GM12874 (cell line): ENCODE data around the gene AGMO.

ENCODE experiments used
- TF ChIP-seq, protein P1 (sequence below): IDR thresholded peaks from 2 replicates; pipeline ENCODE4 v1.5.1; 2011; ENCODE audit warnings: low read depth, mild to moderate bottlenecking, control low read depth, low read length, moderate library complexity; ENCODE audit not compliant: insufficient read depth

The AGMO gene

DNA sequence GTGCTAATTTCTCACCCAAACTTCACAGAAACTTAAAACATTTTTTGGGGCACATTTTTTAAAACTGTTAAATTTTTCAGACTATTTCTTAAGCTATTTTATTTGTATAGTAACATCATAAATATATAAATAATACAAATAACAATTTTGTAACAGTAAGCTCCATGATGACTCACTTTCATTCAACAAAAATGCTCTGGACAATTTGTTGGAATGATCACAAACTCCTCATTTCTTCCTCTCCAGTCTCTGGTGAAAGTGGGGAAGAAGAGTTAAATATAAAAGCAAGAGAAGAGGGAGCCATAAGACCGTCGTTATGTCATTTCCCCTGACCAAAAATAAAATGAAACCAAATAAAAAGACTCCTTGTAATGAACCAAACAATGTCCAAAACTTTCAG is 162.4 kb downstream of the AGMO start:
- TF ChIP-seq, protein P1, sequence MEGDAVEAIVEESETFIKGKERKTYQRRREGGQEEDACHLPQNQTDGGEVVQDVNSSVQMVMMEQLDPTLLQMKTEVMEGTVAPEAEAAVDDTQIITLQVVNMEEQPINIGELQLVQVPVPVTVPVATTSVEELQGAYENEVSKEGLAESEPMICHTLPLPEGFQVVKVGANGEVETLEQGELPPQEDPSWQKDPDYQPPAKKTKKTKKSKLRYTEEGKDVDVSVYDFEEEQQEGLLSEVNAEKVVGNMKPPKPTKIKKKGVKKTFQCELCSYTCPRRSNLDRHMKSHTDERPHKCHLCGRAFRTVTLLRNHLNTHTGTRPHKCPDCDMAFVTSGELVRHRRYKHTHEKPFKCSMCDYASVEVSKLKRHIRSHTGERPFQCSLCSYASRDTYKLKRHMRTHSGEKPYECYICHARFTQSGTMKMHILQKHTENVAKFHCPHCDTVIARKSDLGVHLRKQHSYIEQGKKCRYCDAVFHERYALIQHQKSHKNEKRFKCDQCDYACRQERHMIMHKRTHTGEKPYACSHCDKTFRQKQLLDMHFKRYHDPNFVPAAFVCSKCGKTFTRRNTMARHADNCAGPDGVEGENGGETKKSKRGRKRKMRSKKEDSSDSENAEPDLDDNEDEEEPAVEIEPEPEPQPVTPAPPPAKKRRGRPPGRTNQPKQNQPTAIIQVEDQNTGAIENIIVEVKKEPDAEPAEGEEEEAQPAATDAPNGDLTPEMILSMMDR = no peak

DNA sequence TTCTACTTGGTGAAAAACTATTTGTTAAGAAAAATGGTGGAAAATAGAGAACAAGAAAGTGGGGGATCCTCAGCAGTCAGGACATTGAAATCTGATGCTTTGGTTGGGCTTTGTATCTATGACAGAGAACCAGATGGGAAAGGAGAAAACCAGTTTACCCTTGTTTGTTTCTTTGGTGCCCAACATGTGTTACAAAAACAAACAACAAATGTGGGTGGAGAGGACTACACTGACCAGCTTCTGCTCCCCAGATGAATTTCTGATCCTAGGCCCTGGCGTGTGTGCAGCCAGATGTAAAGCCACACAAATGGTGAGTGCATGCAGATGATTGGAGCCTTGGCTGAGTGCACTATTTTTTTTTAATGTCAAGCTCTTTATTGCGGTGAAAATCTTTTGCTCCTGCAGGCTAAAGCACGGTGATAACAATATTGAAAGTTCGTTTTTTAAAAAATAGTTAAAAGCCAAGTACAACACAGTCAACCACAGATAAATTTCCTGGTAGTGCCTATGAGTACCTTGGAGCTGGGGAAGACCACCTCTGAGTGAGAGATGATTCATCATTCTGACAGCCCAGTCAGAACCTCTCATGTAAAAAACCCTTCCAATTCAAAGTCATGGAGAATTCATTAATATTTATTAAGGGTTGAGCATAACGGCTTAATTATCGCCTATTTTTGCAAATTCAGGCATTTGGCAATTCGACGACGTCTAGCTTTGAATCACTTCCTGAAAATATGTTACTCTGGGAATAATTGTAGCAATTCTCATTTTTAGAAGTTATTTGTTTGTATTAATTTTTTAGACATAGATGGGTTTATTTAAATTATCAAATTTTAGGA is 163.7 kb downstream of the AGMO start:
- TF ChIP-seq, protein P1 = no peak

DNA sequence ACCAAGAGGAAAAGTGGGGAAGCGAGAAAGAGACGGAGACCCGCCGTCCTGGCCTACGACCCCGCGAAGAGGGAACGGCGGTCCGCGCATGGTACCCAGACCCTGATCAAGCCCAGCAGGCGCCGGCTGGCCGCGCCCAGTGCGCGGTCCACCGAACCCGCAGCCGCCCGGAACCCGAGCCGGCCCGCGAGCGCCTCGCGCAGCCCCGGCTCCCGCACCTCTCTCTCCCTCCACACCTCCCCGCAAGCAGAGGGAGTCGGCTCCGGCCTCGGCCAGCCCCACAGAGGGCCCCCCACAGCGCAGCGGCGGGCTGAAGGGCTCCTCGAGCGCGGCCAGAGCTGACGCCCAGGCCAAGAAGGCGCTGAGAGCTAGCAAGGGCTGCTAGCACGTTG is 164.7 kb downstream of the AGMO start:
- TF ChIP-seq, protein P1 = no peak

DNA sequence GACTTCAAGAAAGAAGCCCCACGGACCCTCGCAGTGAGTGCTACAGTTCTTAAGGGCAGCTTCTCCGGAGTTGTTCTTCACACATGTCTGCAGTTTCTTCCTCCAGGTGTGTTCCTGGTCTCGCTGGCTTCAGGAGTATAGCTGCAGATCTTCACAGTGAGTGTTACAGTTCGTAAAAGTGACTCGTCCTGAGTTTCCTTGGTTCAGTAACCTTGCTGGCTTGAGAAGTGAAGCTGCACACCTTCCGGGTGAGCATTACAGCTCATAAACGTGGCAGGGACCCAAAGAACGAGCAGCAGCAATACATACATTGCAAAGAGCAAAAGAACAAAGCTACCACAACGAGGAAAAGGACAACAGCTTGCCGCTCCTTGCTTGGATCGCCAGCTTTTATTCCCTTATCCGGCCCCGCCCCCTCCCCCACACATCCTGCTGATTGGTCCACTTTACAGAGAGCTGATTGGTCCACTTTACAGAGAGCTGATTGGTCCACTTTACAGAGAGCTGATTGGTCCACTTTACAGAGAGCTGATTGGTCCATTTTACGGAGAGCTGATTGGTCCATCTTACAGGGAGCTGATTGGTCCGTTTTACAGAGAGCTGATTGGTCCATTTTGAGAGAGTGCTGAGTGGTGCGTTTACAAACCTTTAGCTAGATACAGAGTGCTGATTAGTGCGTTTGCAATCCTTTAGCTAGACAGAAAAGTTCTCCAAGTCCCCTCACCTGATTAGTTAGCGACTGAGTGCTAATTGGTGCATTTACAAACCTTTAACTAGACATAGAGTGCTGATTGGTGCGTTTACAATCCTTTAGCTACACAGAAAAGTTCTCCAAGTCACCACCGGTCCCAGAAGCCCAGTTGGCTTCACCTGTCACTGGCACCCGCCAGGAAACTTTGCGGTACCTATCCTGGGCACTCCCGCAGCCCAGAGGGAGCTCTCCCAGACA is 165.3 kb downstream of the AGMO start:
- TF ChIP-seq, protein P1 = no peak

DNA sequence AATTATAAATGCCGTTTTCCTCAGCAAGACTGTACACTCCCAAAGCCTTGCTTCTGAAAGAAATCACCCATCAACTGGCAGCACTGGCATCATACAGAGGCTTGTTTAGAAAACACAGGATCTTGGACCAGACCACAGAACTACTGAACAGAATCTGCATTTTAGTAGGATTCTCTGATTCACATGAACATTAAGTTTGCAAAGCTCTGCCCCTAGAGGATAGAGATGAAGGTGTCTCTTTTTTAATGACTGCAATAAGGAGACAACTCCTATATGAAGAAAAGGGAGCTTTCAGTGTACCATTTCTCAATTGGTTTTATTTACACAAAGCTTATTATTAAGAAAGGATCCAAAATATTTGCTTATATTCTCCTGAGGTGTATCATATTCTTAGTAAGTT is 172.7 kb downstream of the AGMO start:
- TF ChIP-seq, protein P1 = no peak

DNA sequence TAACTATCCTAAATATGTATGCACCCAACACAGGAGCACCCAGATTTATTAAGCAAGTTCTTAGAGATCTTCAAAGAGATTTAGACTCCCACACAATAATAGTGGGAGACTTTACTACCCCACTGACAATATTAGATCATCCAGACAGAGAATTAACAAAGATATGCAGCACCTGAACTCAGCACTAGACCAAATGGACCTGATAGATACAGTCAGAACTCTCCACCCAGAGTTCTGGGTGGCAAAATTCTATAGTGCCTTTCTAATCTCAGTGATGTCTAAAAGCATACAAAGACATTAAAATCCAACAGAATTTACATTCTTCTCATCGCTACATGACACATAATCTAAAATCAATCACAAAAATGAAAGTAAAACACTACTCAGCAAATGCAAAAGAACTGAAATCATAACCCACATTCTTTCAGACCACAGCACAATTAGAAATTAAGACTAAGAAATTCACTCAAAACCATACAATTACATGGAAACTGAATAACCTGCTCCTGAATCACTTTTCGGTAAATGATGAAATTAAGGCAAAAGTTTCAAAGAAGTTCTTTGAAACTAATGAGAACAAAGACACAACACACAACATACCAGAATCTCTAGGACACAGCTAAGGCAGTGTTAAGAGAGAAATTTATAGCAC is 183.2 kb downstream of the AGMO start:
- TF ChIP-seq, protein P1 = no peak

DNA sequence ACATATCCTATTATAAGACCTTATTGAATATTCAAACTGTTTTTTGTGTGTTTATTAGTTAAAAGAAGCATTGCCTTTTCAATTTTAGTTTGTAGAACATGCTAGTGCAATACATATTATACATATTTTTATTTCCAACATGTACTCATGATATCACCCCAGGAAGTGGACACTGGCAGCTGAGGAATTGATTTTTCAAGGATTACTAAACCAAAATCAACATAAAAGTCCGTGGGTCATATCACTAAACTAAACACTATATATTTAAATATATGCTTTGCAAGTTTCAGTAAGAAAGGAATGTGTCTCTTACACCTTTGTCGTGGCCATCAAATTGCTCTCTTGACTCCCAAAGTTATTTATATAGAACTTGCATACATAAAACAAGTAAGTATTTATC is 185.2 kb downstream of the AGMO start:
- TF ChIP-seq, protein P1 = no peak
